Stomach (tissue), 9 donors: ENCODE results near the gene ZFHX3. TPM values are rescaled to one million over a fixed set of nuclear protein-coding genes. Genes with fewer than 3 reads are reported as not detected.
A peak's percentile ranks its signal among the peaks of the same experiment; 100 is the strongest.

Source experiments
- DNase-seq, 2 donors: peaks; one replicate each; pipeline versions ENCODE4 v3.0.0 to v3.0.0-alpha.2; 2013 to 2019
- H3K27ac ChIP-seq, 5 donors: fragments of 200-600 bp in 4 of 5; sonication (generic) in 4 of 5; one replicate each; pipeline ENCODE4 v1.5.1; 2013 to 2019; ENCODE audit warnings: mild to moderate bottlenecking in 1 of 5, moderate library complexity in 1 of 5
- H3K27me3 ChIP-seq, 3 donors: fragments of 200-600 bp; sonication (generic); one replicate each; pipeline ENCODE4 v1.5.1; 2017 to 2019; ENCODE audit warnings: mixed run types in 1 of 3
- H3K36me3 ChIP-seq, 4 donors: fragments of 200-600 bp; sonication (generic); 1 replicate in 3 of 4; 2 replicates in 1 of 4; pipeline ENCODE4 v1.5.1; 2016 to 2019
- H3K4me1 ChIP-seq, 4 donors: fragments of 200-600 bp; sonication (generic); one replicate each; pipeline ENCODE4 v1.5.1; 2016 to 2019
- H3K4me3 ChIP-seq, 4 donors: fragments of 200-600 bp; sonication (generic) in 3 of 4; one replicate each; pipeline ENCODE4 v1.5.1; 2016 to 2019; ENCODE audit warnings: mild to moderate bottlenecking in 1 of 4
- H3K9me3 ChIP-seq, 4 donors: fragments of 200-600 bp; sonication (generic); one replicate each; pipeline ENCODE4 v1.5.1; 2016 to 2019
- EP300 ChIP-seq: sonication (generic); formaldehyde crosslinking; IDR thresholded peaks from one replicate; pipeline ENCODE4 v1.6.1; 2017; ENCODE audit warnings: antibody characterized with exemption
- POLR2A ChIP-seq, 4 donors: fragments of 450-650 bp; IDR thresholded peaks; one replicate each; pipeline ENCODE4 v1.6.1; 2016; ENCODE audit warnings: antibody characterized with exemption in 4 of 4, control low read depth in 2 of 4, mild to moderate bottlenecking in 1 of 4, moderate library complexity in 1 of 4
- POLR2AphosphoS5 ChIP-seq, 3 donors: sonication (generic); formaldehyde crosslinking; IDR thresholded peaks; one replicate each; pipeline ENCODE4 v1.6.1; 2016; ENCODE audit warnings: antibody characterized with exemption in 3 of 3
- WGBS, 5 donors: extraction: QIAGEN DNeasy Blood & Tissue Kit in 3 of 5; methylation state at CpG; one replicate each; pipeline versions ENCODE4 v1.1.5 to v1.1.7; 2013 to 2018; 5-methylcytosine and 5-hydroxymethylcytosine counted together
- intact Hi-C: fragments of 100-400 bp; cut with DNase I; formaldehyde crosslinking; loops from one replicate; pipeline ENCODE4 v1.15.1; 2023; ENCODE audit warnings: low total_unique reads
- polyA plus RNA-seq, 3 donors: library from polyadenylated mRNA; stranded (reverse); fragments of 200-250 nt; gene quantifications; one replicate each; pipeline ENCODE4 v1.2.3, GENCODE V29; 2013
- total RNA-seq, 5 donors: library from RNA; depleted of rRNA; stranded (reverse); fragments of >200 nt; gene quantifications; one replicate each; pipeline versions ENCODE4 v1.1.0 to v1.2.3, GENCODE V29; 2014 to 2016
- TF ChIP-seq, protein P1 (sequence below), 7 experiments: fragments of 450-650 bp in 4 of 7; fragments of 200-600 bp in 3 of 7; sonication (generic) in 3 of 7; IDR thresholded peaks; one replicate each; pipeline ENCODE4 v1.5.1; 2016 to 2019; ENCODE audit warnings: antibody characterized with exemption in 7 of 7, control low read depth in 2 of 7, mild to moderate bottlenecking in 1 of 7
- donor health status: healthy with polysubstance abuse.
- donor health status: Bipolar disorder and iron deficiency.
- donor health status: healthy.

The ZFHX3 gene
- total and polyA plus RNA-seq, 8 donors = 1.1 to 27.5 (median 11.8) TPM

- Histone ChIP-seq H3K36me3 (peaks cover 10 to 34% (median 27%) of the 10 kb centered on the region in 4 donors), H3K27me3 (no peaks in the 10 kb centered on the region), H3K4me3 (no peak overlapping the region), H3K9me3 (no peaks in the 10 kb centered on the region), H3K27ac (peak overlapping the region in 2 of 5 donors; percentile 53 to 59), H3K4me1 (peaks cover 0 to 30% (median 20%) of the 10 kb centered on the region in 4 donors)
- TF ChIP-seq EP300 (no peak), POLR2A (IDR thresholded peaks at IDR 0.05) (no peak), POLR2AphosphoS5 (IDR thresholded peaks at IDR 0.05) (no peak)
- TF ChIP-seq, protein P1, sequence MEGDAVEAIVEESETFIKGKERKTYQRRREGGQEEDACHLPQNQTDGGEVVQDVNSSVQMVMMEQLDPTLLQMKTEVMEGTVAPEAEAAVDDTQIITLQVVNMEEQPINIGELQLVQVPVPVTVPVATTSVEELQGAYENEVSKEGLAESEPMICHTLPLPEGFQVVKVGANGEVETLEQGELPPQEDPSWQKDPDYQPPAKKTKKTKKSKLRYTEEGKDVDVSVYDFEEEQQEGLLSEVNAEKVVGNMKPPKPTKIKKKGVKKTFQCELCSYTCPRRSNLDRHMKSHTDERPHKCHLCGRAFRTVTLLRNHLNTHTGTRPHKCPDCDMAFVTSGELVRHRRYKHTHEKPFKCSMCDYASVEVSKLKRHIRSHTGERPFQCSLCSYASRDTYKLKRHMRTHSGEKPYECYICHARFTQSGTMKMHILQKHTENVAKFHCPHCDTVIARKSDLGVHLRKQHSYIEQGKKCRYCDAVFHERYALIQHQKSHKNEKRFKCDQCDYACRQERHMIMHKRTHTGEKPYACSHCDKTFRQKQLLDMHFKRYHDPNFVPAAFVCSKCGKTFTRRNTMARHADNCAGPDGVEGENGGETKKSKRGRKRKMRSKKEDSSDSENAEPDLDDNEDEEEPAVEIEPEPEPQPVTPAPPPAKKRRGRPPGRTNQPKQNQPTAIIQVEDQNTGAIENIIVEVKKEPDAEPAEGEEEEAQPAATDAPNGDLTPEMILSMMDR (IDR thresholded peaks at IDR 0.05) = no peak
- 64 to 82% (median 74%) methylated on average over 3 of the region's 3 CpGs for WGBS, 5 donors
- intact Hi-C loops = no loop called here
- DNase-seq = no peak
Observed at GRCh38 chr16:72946063-72946462, 101.9 kb downstream of the ZFHX3 start.

DNA sequence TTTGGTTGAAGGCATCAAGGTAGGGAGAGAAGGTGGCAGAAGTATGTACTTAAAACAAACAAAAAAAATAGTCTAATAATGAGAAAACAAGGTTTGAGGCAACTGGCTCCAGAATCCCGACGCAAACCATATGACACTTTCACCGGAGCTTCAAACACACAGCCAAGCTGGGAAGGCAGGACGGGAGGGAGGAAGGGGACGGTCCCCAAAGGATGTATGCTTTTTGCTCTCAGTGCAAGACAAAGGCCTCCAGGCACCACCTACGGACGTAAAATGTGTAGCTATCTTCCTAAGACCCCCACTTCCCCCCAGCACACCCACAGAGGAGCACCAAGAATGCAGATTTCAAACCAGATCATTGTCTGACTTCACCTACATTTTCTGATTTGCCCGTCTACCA is 102.3 kb downstream of the ZFHX3 start:
- intact Hi-C loops = no loop called here
- Histone ChIP-seq H3K9me3 (no peaks in the 10 kb centered on the region), H3K27ac (peak overlapping the region in 1 of 5 donors; percentile 53), H3K4me1 (peaks cover 0 to 33% (median 23%) of the 10 kb centered on the region in 4 donors), H3K27me3 (no peaks in the 10 kb centered on the region), H3K4me3 (no peak overlapping the region), H3K36me3 (peaks cover 7 to 30% (median 25%) of the 10 kb centered on the region in 4 donors)
- DNase-seq = no peak
- TF ChIP-seq POLR2A (IDR thresholded peaks at IDR 0.05) (no peak), POLR2AphosphoS5 (IDR thresholded peaks at IDR 0.05) (no peak)
- TF ChIP-seq, protein P1 (IDR thresholded peaks at IDR 0.05) = no peak
- WGBS, 5 donors = 85 to 95% (median 94%) methylated on average over 8 of the region's 8 CpGs

DNA sequence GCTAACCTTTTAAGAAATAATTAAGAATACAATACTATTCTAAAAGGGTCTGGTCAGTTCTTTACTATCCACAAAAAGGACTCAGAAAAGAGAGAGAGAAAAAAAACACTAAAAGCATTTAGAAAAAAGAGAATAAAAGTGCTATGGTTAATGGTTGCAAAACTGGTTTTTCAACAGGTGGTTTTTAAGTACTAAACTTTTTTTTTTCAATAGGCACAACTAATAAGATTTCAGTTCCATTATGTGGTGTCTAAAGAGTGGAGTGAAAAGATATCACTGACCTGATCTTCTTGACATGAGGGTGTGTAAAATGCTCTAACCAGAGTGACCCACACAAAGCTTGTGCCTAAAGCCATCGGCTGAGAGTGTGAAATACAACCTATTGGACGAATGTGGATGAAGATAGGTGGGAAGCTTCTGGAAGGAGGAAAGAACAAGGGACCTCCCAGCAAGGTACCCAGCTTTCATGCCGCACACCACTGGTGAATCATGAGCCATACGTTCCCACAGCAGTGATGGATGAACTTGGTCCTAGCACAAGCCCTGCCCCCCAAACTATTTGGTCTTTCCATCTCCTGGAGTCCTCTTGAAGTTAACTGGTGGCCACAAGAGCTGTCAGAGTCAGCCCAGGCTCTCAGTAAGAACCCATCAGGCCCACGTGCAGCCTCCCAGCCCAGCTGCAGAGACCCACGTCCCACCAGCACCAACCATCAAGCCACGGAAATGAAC is 103.0 kb downstream of the ZFHX3 start:
- no peak overlapping the region for H3K4me3 ChIP-seq
- TF ChIP-seq POLR2A (IDR thresholded peaks at IDR 0.05) = no peak
- TF ChIP-seq POLR2AphosphoS5 (IDR thresholded peaks at IDR 0.05) = no peak
- H3K27ac ChIP-seq = no peak overlapping the region
- DNase-seq = no peak
- no peaks in the 10 kb centered on the region for H3K27me3 ChIP-seq
- H3K4me1 ChIP-seq = peaks cover 6 to 38% (median 29%) of the 10 kb centered on the region in 4 donors
- WGBS, 5 donors = 77 to 88% (median 78%) methylated on average over 7 of the region's 7 CpGs
- no peaks in the 10 kb centered on the region for H3K9me3 ChIP-seq
- intact Hi-C loops = no loop called here
- peaks cover under 1 to 23% (median 18%) of the 10 kb centered on the region in 4 donors for H3K36me3 ChIP-seq

- H3K36me3 ChIP-seq = no peaks in the 10 kb centered on the region
- H3K27me3 ChIP-seq = no peaks in the 10 kb centered on the region
- H3K4me1 ChIP-seq = peaks cover 17 to 48% (median 41%) of the 10 kb centered on the region in 4 donors
- intact Hi-C loops = no loop called here
- H3K27ac ChIP-seq = no peak overlapping the region
- TF ChIP-seq EP300 = no peak
- no peak for TF ChIP-seq POLR2AphosphoS5 (IDR thresholded peaks at IDR 0.05)
- no peak for TF ChIP-seq POLR2A (IDR thresholded peaks at IDR 0.05)
- TF ChIP-seq, protein P1 (IDR thresholded peaks at IDR 0.05) = no peak
- peak in 1 of 2 donors; percentile 49 for DNase-seq
- no peak overlapping the region for H3K4me3 ChIP-seq
- 58 to 75% (median 65%) methylated on average over 7 of the region's 7 CpGs for WGBS, 5 donors
- H3K9me3 ChIP-seq = no peaks in the 10 kb centered on the region
Observed at GRCh38 chr16:72942021-72942420, 105.9 kb downstream of the ZFHX3 start.

GRCh38 chr16:72940886-72941285 is 107.0 kb downstream of the ZFHX3 start:
- DNase-seq = no peak
- intact Hi-C loops = no loop called here
- Histone ChIP-seq H3K4me3 (no peak overlapping the region), H3K27ac (no peak overlapping the region), H3K4me1 (peaks cover 17 to 40% (median 37%) of the 10 kb centered on the region in 4 donors), H3K9me3 (no peaks in the 10 kb centered on the region), H3K36me3 (no peaks in the 10 kb centered on the region), H3K27me3 (no peaks in the 10 kb centered on the region)
- 88 to 94% (median 92%) methylated on average over 5 of the region's 5 CpGs for WGBS, 5 donors
- TF ChIP-seq EP300 (no peak), POLR2A (IDR thresholded peaks at IDR 0.05) (no peak), POLR2AphosphoS5 (IDR thresholded peaks at IDR 0.05) (no peak)
- TF ChIP-seq, protein P1 (IDR thresholded peaks at IDR 0.05) = no peak
